Nasal cavity respiratory epithelium epithelial cell of viscerocranial mucosa (primary cell): Measurements from ENCODE around the gene UGT1A10. TPM values are rescaled to one million over a fixed set of nuclear protein-coding genes. Genes with fewer than 3 reads are reported as not detected.

Source experiments
- total RNA-seq: library from RNA; depleted of rRNA; stranded (reverse); fragments of >200 nt; gene quantifications from 2 replicates; pipeline ENCODE4 v1.2.3, GENCODE V29; 2014

The UGT1A10 gene
- 1.2 TPM in 1 of 2 replicates, not detected in the other for total RNA-seq

DNA sequence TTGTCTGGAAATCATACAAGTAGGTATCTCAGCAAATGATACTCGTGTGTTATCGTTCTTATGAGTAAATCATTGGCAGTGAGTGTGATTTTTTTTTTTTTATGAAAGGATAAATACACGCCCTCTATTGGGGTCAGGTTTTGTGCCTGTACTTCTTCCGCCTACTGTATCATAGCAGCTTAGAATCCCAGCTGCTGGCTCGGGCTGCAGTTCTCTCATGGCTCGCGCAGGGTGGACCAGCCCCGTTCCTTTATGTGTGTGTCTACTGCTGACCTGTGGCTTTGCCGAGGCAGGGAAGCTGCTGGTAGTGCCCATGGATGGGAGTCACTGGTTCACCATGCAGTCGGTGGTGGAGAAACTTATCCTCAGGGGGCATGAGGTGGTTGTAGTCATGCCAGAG is at the start of gene UGT1A10:
Gene UGT1A10 (plus strand): TSS at position 143 of the 400 bp plus-strand sequence. CDS start 75 bp downstream, at position 218.

DNA sequence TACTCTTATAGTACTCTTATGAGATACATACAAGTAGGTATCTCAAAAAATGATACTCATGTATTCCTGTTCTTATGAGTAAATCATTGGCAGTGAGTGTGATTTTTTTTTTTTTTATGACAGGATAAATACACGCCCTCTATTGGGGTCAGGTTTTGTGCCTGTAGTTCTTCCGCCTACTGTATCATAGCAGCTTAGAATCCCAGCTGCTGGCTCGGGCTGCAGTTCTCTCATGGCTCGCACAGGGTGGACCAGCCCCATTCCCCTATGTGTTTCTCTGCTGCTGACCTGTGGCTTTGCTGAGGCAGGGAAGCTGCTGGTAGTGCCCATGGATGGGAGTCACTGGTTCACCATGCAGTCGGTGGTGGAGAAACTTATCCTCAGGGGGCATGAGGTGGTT is 18.8 kb upstream of the UGT1A10 start, which contains the start of gene UGT1A8:
Gene UGT1A8 (plus strand): TSS at position 158 of the 400 bp plus-strand sequence. CDS start 75 bp downstream, at position 233.

DNA sequence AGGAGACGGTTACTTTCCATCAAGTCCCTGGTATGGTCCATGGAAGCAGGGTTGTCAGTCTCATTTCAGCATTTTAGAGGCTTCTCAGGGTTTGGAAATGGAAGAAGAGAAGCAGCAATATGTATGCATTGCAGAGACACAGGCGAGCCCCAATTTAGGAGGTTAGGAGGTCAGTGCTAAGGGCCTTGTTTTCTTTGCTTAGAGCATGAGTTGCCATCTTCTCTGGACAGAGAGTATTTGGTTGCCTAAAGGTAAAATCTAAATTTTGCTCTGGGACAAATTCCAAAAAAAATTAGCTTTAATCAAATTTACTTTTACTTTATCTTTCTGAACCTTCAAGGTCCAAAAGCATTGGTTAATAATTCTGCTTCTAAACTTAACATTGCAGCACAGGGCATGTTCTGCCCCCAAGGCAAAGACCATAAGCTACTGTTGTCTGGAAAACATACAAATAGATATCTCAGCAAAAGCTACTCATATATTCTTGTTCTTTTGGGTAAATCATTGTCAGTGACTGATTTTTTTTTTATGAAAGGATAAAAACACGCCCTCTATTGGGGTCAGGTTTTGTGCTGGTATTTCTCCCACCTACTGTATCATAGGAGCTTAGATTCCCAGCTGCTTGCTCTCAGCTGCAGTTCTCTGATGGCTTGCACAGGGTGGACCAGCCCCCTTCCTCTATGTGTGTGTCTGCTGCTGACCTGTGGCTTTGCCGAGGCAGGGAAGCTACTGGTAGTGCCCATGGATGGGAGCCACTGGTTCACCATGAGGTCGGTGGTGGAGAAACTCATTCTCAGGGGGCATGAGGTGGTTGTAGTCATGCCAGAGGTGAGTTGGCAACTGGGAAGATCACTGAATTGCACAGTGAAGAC is 35.3 kb downstream of the UGT1A10 start, which contains the start of gene UGT1A9:
Gene UGT1A9 (plus strand): TSS at position 609 of the 872 bp plus-strand sequence. CDS start 37 bp downstream, at position 646.

DNA sequence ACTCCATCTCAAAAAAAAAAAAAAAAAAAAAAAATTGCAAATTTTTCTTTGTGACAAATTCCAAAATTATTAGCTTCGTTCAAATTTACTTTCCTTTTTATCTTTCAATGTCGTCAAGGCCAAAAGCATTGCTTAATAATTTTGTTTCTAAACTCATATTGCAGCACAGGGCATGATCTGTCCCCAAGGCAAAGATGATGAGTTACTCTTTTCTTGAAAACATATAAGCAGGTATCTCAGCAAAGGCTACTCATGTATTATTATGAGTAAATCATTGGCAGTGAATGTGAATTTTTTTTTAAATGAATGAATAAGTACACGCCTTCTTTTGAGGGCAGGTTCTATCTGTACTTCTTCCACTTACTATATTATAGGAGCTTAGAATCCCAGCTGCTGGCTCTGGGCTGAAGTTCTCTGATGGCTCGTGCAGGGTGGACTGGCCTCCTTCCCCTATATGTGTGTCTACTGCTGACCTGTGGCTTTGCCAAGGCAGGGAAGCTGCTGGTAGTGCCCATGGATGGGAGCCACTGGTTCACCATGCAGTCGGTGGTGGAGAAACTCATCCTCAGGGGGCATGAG is 45.4 kb downstream of the UGT1A10 start, which contains the start of gene UGT1A7:
Gene UGT1A7 (plus strand): TSS at position 381 of the 579 bp plus-strand sequence. CDS start 37 bp downstream, at position 418.

DNA sequence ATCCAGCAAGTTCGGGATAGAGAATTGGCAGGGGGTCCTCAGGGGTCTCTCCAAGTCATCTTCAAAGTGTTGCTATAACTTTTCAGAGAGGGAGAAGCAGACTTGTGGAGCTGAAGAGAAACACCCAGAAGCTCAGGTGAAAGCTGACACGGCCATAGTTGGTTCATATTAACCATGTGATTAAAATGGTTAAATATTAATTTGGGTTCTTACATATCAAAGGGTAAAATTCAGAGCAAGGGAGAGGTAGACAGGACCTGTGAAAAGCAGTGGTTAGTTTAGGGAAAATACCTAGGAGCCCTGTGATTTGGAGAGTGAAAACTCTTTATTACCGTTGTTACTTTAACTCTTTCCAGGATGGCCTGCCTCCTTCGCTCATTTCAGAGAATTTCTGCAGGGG is 56.4 kb downstream of the UGT1A10 start, which contains the start of gene UGT1A6:
Gene UGT1A6 (plus strand): TSS at position 243 of the 400 bp plus-strand sequence. CDS start 115 bp downstream, at position 358.

DNA sequence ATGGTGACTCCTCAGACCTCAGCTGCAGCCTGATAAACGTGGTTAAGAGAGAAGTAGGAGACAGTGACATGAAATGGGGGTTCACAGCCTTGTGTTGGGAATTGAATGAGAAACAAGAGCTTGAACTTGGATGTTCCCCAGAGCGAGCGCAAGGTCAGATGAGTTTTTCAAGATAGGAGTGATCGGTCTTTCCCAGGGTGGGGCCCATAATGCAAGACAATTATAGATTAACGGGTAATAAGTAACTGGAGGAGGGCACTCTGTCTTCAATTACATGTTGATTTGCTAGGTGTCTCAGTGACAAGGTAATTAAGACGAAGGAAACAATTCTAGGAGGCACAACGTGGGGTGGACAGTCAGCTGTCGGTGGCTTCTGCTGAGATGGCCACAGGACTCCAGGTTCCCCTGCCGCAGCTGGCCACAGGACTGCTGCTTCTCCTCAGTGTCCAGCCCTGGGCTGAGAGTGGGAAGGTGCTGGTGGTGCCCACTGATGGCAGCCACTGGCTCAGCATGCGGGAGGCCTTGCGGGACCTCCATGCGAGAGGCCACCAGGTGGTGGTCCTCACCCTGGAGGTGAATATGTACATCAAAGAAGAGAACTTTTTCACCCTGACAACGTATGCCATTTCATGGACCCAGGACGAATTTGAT is 76.5 kb downstream of the UGT1A10 start, which contains the start of gene UGT1A5:
Gene UGT1A5 (plus strand): TSS at position 297 of the 651 bp plus-strand sequence. CDS start 85 bp downstream, at position 382.

DNA sequence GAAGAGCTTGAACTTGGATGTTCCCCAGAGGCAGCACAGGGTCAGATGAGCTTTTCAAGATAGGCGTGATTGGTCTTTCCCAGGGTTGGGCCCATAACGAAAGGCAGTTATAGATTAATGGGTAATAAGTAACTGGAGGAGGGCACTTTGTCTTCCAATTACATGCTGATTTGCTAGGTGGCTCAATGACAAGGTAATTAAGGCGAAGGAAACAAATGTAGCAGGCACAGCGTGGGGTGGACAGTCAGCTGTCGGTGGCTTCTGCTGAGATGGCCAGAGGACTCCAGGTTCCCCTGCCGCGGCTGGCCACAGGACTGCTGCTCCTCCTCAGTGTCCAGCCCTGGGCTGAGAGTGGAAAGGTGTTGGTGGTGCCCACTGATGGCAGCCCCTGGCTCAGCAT is 82.3 kb downstream of the UGT1A10 start, which contains the start of gene UGT1A4:
Gene UGT1A4 (plus strand): TSS at position 185 of the 400 bp plus-strand sequence. CDS start 85 bp downstream, at position 270.

DNA sequence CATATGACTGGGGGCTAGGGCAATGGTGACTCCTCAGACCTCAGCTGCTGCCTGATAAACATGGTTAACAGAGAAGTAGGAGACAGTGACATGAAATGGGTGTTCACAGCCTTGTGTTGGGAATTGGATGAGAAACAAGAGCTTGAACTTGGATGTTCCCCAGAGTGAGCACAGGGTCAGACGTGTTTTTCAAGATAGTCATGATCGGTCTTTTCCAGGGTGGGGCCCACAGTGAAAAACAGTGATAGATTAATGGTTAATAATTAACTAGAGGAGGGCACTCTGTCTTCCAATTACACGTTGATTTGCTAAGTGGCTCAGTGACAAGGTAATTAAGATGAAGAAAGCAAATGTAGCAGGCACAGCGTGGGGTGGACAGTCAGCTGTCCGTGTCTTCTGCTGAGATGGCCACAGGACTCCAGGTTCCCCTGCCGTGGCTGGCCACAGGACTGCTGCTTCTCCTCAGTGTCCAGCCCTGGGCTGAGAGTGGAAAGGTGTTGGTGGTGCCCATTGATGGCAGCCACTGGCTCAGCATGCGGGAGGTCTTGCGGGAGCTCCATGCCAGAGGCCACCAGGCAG is 92.6 kb downstream of the UGT1A10 start, which contains the start of gene UGT1A3:
Gene UGT1A3 (plus strand): TSS at position 320 of the 579 bp plus-strand sequence. CDS start 85 bp downstream, at position 405.

DNA sequence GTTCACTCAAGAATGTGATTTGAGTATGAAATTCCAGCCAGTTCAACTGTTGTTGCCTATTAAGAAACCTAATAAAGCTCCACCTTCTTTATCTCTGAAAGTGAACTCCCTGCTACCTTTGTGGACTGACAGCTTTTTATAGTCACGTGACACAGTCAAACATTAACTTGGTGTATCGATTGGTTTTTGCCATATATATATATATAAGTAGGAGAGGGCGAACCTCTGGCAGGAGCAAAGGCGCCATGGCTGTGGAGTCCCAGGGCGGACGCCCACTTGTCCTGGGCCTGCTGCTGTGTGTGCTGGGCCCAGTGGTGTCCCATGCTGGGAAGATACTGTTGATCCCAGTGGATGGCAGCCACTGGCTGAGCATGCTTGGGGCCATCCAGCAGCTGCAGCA is 123.8 kb downstream of the UGT1A10 start, which contains the start of gene UGT1A1:
Gene UGT1A1 (plus strand): TSS at position 228 of the 400 bp plus-strand sequence. CDS start 18 bp downstream, at position 246.

DNA sequence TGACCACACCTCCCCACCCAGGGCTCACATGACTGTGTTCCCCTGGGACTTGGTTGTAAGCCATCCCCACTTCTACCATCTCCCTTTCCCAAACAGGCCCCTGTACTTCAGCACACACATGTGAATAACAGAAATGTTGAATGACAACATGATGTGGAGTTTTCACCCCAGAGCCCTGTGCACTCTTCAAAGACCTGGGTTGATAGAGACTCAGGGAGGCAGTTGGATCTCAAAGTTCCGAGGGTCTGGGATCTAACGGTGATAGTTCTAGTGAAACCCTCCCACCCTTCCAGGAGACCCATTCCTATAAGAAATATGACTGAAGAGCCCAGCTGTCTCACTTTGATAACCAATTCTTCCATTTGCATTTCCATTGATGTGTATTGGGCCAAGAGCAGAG is 141.8 kb downstream of the UGT1A10 start, which contains the start of gene MROH2A:
Gene MROH2A (plus strand): TSS at position 301 of the 400 bp plus-strand sequence. CDS start 1,029 bp downstream, outside the sequence.

Other genes with a start within 250 kb of the UGT1A10 start
- gene USP40, start 69.7 kb upstream of the UGT1A10 start, total RNA-seq, result 26.3 and 45.1 TPM in 2 replicates
- gene UGT1A8, start 18.8 kb upstream of the UGT1A10 start, total RNA-seq, result under 0.01 and 0.14 TPM in 2 replicates
- not detected in 2 replicates for gene UGT1A9, start 35.5 kb downstream of the UGT1A10 start, total RNA-seq
- under 0.01 and 1.3 TPM in 2 replicates for gene UGT1A7, start 45.5 kb downstream of the UGT1A10 start, total RNA-seq
- 5.5 and 82.7 TPM in 2 replicates for gene UGT1A6, start 56.4 kb downstream of the UGT1A10 start, total RNA-seq
- gene UGT1A5, start 76.5 kb downstream of the UGT1A10 start, total RNA-seq, result 2.3 TPM in 1 of 2 replicates, not detected in the other
- gene UGT1A4, start 82.3 kb downstream of the UGT1A10 start, total RNA-seq, result under 0.01 and 1.8 TPM in 2 replicates
- 2.8 TPM in 1 of 2 replicates, not detected in the other for gene UGT1A3, start 92.6 kb downstream of the UGT1A10 start, total RNA-seq
- under 0.01 and 1.5 TPM in 2 replicates for gene UGT1A1, start 123.8 kb downstream of the UGT1A10 start, total RNA-seq
- not detected in 2 replicates for gene MROH2A, start 141.9 kb downstream of the UGT1A10 start, total RNA-seq
- under 0.01 and 0.14 TPM in 2 replicates for gene HJURP, start 218.1 kb downstream of the UGT1A10 start, total RNA-seq